Hippocampal formation (tissue), 2 donors: ENCODE data around the gene DUSP14.
"Not testable (repeated sequence)": the region's sequence is repeated elsewhere in the genome, so short reads cannot be mapped to it uniquely, and the experiment has no call there.

Experiments used
- DNase-seq, 2 donors: peaks; one replicate each; lab custom pipeline; 2025; lab: John Stamatoyannopoulos, UW

Gene DUSP14, protein sequence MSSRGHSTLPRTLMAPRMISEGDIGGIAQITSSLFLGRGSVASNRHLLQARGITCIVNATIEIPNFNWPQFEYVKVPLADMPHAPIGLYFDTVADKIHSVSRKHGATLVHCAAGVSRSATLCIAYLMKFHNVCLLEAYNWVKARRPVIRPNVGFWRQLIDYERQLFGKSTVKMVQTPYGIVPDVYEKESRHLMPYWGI

GRCh38 chr17:37489197-37490001 lies at the start of gene DUSP14:
TSS of gene DUSP14 (plus strand) at chr17:37489891. CDS start at chr17:37512273, 22,382 bp downstream.
- DNase-seq = peak; percentile 62 to 78

DNA sequence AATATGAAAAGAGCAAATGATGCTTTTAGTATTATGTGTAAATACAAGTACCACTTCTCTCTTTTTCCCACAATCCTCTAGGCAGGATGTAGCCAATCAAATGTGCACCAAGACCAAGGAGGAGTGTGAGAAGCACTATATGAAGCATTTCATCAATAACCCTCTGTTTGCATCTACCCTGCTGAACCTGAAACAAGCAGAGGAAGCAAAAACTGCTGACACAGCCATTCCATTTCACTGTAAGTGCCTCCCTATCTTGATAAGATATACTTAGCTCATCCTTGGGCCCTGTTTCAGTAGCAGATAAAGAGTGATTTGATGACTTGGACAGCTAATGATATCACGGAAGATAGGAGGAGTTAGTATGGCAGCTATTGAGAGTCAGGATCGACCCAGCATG lies 49.3 kb upstream of the DUSP14 start:
- DNase-seq = no peak

DNA sequence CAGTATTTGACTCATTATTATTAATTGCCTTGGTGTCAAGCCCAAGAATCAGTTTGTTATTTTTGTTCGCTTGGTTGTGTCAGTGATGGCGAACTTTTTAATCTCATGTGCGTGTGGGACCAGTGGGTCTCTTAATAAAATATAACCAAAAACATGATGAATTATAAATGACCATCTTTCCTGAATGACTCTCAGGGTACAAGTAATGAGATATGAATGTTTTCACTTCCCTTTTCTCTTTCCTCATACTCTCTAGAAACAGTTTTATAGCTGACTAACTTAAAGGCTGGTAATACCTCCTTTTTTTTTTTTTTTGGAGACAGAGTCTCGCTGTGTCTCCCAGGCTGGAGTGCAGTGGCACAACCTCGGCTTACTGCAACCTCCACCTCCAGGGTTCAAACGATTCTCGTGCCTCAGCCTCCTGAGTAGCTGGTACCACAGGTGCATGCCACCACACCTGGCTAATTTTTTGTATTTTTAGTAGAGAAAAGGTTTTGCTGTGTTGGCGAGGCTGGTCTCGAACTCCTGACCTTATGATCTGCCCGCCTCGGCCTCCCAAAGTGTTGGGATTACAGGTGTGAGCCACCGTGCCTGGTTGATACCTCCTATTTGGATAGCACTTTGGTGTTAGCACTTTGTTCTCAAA lies 48.2 kb upstream of the DUSP14 start:
- not testable (repeated sequence) for DNase-seq

GRCh38 chr17:37446027-37446426 lies 43.7 kb upstream of the DUSP14 start:
- DNase-seq = no peak

- no peak for DNase-seq
These were observed 42.0 kb upstream of the DUSP14 start for GRCh38 chr17:37447641-37448040.

- DNase-seq = no peak
These were observed 39.6 kb upstream of the DUSP14 start for GRCh38 chr17:37450112-37450511.

DNA sequence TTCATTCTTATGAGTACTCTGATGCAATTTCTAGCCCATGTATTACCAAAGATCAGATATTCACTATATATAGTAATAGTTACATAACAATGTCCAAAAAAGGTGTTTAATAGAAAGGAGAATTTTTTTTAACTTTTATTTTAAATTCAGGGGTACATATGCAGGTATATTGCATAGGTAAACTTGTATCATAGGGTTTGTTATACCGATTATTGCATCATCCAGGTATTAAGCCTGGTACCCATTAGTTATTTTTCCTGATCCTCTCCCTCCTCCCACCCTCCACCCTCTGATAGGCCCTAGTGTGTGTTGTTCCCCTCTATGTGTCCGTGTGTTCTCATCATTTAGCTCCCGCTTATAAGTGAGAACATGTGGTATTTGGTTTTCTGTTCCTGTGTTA lies 31.9 kb upstream of the DUSP14 start:
- DNase-seq = not testable (repeated sequence)

DNA sequence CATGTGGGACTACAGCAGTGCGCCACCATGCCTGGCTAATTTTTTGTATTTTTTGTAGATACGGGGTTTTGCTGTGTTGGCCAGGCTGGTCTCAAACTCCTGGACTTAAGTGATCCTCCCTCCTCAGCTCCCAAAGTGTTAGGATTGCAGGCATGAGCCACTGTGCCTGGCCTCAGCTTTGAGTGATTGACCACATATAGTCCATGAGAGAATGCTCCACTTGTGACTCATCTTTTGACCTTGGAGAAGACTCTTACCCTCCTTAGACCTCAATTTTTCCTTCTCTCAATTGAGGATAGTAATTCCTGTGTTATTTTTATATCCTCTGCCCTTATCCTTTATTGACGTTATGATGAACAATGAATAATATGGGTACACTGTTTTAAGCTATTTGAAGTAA lies 30.9 kb upstream of the DUSP14 start:
- DNase-seq = no peak

- no peak for DNase-seq
These were observed 28.0 kb upstream of the DUSP14 start for GRCh38 chr17:37461668-37462067.

- no peak for DNase-seq
These were observed 27.2 kb upstream of the DUSP14 start for GRCh38 chr17:37462492-37462891.

GRCh38 chr17:37463039-37463438 lies 26.7 kb upstream of the DUSP14 start:
- no peak for DNase-seq

DNA sequence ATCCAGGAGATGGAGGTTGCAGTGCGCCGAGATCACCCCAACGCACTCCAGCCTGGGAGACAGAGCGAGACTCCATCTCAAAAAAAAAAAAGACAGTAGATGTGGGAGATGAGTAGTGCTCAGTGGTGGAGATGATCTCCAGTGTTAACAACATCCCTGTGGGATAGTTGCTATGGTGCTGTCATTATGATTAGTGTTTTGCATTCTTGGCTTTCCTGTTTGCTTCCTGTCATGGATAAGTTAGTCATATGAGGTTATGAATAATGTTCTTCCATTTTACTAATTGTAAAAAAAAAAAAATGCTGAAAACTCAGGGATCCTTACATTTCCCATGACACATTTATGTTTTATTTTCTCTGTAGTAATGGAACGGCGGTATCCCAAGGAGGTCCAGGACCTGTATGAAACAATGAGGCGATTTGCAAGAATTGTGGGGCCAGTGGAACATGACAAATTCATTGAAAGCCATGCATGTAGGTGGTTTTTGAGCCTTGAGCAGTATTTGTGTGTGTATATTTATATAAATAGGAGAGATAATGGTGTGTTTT lies 24.5 kb upstream of the DUSP14 start:
- DNase-seq = no peak

GRCh38 chr17:37466471-37466870 lies 23.2 kb upstream of the DUSP14 start:
- no peak for DNase-seq

DNA sequence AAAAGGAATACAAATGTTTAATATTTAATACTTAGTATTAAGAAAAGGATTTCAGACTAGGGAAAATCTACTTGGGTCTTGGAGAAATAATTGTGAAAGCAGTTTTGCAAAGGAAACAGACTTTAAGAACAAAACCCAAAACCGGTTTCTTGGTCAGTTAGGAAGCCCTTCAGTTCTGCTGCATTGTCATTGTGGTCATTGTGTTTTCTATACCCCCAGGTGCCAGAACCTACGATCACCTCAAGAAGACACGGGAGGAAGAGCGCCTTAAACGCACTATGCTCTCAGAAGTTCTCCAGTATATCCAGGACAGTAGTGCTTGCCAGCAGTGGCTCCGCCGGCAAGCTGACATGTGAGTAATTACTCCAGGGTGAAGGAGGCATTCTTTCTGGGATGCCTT lies 19.5 kb upstream of the DUSP14 start:
- no peak for DNase-seq

GRCh38 chr17:37475731-37476420 lies 13.8 kb upstream of the DUSP14 start:
- DNase-seq = no peak

DNA sequence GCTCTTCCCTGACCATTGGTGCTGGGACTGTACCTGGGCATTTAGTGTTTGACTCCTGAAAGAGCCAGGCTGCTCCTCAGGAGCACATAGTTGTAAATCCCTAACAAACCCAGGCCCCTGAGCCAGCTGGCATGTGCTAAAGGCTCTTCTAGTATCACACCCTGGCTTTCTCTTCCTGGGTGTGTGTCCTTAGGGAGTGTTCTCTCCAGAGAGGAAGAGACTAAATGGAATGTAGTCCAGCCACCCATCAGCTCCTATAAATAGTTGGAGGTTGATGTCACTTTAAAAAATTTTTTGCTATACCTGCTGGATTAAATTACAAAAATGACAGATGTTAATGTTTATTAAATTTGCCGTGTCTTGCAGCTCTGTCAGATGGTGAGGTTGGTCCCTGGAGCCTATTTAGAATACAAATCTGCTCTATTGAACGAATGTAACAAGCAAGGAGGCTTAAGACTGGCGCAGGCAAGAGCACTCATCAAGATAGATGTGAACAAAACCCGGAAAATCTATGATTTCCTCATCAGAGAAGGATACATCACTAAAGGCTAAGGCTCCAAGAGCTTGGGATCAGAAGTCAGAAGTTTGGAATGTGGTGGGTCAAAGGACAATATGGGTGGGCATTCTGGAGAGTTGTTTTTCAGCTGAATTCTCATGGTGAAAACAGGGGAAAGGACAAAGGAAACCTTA lies 13.1 kb upstream of the DUSP14 start:
- no peak for DNase-seq

GRCh38 chr17:37478187-37478586 lies 11.5 kb upstream of the DUSP14 start:
- DNase-seq = no peak

- DNase-seq = no peak
These were observed 10.7 kb upstream of the DUSP14 start for GRCh38 chr17:37479025-37479424.

- no peak for DNase-seq
These were observed 9.3 kb upstream of the DUSP14 start for GRCh38 chr17:37480427-37480826.

- DNase-seq = no peak
These were observed 8.6 kb upstream of the DUSP14 start for GRCh38 chr17:37481001-37481665.
